ENCODE data around the gene CSRNP3. TPM values are rescaled to one million over a fixed set of nuclear protein-coding genes. Genes with fewer than 3 reads are reported as not detected.

The CSRNP3 gene
- total RNA-seq, 2 donors from 2014 or later, result 8.3 to 16.1 TPM

DNA sequence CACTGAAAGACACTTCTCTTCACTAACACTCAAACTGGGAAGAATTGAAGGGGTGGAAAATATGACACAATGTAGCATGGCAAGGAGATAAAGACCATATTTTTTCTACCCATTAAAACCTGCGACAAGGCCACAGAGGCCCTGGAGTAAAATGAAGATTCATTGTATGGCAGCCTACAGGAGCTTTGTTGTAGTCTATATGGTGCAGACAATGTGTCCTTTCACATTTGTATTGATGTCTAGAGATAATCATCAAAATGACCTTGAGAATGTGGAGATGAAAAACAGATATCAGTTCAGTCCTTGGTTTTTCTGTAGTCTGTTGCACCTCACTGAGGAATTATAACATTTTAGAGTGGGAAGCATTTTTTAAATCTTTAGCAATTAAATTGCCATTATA is 80.1 kb downstream of the CSRNP3 start:
- Histone ChIP-seq H3K27ac (ENCODE audit: low read depth, low read length) (no peak overlapping the region), H3K9me3 (ENCODE audit: control insufficient read depth, low read length) (no peaks in the 10 kb centered on the region), H3K4me3 (ENCODE audit: low read length) (no peak overlapping the region), H3K27me3 (ENCODE audit: control insufficient read depth, insufficient read depth, low read length, poor library complexity, severe bottlenecking) (no peaks in the 10 kb centered on the region), H3K9ac (ENCODE audit: extremely low read depth, low read length, poor library complexity, severe bottlenecking) (no peak overlapping the region), H3K36me3 (ENCODE audit: control insufficient read depth, insufficient read depth, low read length) (no peaks in the 10 kb centered on the region), H3K4me1 (ENCODE audit: control insufficient read depth, insufficient read depth, low read length) (no peaks in the 10 kb centered on the region)
- H3K27ac Mint-ChIP-seq, result no peak overlapping the region
- 92% methylated on average over 1 of the region's 1 CpG; no CpG with 5 or more reads in 1 of the 2 experiments for WGBS, 2 experiments (ENCODE audit: insufficient coverage in 1 of 2, insufficient read length in 1 of 2)
- TF ChIP-seq, protein P1, sequence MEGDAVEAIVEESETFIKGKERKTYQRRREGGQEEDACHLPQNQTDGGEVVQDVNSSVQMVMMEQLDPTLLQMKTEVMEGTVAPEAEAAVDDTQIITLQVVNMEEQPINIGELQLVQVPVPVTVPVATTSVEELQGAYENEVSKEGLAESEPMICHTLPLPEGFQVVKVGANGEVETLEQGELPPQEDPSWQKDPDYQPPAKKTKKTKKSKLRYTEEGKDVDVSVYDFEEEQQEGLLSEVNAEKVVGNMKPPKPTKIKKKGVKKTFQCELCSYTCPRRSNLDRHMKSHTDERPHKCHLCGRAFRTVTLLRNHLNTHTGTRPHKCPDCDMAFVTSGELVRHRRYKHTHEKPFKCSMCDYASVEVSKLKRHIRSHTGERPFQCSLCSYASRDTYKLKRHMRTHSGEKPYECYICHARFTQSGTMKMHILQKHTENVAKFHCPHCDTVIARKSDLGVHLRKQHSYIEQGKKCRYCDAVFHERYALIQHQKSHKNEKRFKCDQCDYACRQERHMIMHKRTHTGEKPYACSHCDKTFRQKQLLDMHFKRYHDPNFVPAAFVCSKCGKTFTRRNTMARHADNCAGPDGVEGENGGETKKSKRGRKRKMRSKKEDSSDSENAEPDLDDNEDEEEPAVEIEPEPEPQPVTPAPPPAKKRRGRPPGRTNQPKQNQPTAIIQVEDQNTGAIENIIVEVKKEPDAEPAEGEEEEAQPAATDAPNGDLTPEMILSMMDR (conservative IDR thresholded peaks at IDR 0.05), result no peak
- DNase-seq, result no peak
- H3K27me3 Mint-ChIP-seq (ENCODE audit: insufficient read depth), result no peaks in the 10 kb centered on the region
- peaks cover 7% of the 10 kb centered on the region for H3K4me1 Mint-ChIP-seq
- H3K4me3 Mint-ChIP-seq, result no peak overlapping the region
- H3K36me3 Mint-ChIP-seq (ENCODE audit: low read depth), result no peaks in the 10 kb centered on the region
- H3K9me3 Mint-ChIP-seq, result no peaks in the 10 kb centered on the region

DNA sequence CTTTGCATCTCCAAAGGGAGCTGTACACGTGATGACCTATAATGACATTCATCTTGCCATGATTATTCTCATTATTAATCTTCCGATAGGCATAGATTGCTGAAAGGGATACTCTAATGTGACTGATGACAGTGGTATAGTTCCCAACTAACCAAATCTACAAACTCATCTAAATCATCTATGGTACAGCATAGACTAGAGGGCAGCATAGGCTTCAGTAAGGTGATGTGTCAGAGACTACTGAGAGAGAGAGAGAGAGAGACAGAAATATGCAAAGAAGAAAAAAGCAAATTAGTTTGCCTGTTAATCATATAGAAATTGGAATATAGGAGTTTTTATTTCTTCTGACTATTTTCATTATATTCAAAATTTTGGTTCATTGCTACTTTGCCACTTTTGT is 89.3 kb downstream of the CSRNP3 start:
- H3K9ac ChIP-seq (ENCODE audit: extremely low read depth, low read length, poor library complexity, severe bottlenecking), result no peak overlapping the region
- WGBS, 2 experiments (ENCODE audit: insufficient coverage in 1 of 2, insufficient read length in 1 of 2), result 89% methylated on average over 2 of the region's 2 CpGs; no CpG with 5 or more reads in 1 of the 2 experiments
- no peaks in the 10 kb centered on the region for H3K9me3 Mint-ChIP-seq
- DNase-seq, result no peak
- H3K27ac Mint-ChIP-seq, result no peak overlapping the region
- no peak overlapping the region for H3K27ac ChIP-seq (ENCODE audit: low read depth, low read length)
- no peaks in the 10 kb centered on the region for H3K9me3 ChIP-seq (ENCODE audit: control insufficient read depth, low read length)
- H3K4me3 Mint-ChIP-seq, result no peak overlapping the region
- H3K4me1 Mint-ChIP-seq, result peaks cover 14% of the 10 kb centered on the region
- H3K4me1 ChIP-seq (ENCODE audit: control insufficient read depth, insufficient read depth, low read length), result peaks cover 4% of the 10 kb centered on the region
- no peak overlapping the region for H3K4me3 ChIP-seq (ENCODE audit: low read length)
- H3K36me3 ChIP-seq (ENCODE audit: control insufficient read depth, insufficient read depth, low read length), result no peaks in the 10 kb centered on the region
- TF ChIP-seq, protein P1 (conservative IDR thresholded peaks at IDR 0.05), result no peak
- H3K36me3 Mint-ChIP-seq (ENCODE audit: low read depth), result no peaks in the 10 kb centered on the region
- H3K27me3 Mint-ChIP-seq (ENCODE audit: insufficient read depth), result no peaks in the 10 kb centered on the region
- H3K27me3 ChIP-seq (ENCODE audit: control insufficient read depth, insufficient read depth, low read length, poor library complexity, severe bottlenecking), result peaks cover 26% of the 10 kb centered on the region

DNA sequence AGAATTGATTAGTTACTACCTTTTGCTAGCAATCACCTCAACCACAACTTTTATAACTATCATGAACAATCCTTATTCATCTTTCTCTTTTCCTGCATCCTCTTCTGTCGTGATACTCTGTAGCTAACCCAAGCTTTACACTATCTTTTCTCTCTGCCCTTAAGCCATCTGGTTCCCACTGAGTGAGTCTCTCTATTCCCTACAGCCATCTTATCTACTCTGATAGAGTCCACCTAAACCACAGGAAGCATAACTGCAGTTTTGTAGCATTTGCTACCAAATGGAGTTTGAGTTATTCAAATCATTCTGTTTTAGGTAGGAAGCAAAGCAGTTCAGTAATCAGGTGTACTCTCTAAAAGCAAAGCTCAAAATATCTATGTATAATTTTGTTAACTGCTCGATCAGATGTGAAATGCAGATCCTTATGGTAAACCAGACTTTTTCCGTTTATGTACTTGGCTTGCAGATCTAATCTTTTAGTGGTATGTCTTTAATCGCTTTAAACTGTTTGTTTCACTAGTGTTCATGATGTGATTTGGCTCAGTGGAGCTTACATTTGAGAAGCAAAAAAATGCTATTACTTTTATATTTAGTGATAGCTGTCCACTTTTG is 91.0 kb downstream of the CSRNP3 start:
- TF ChIP-seq, protein P1 (conservative IDR thresholded peaks at IDR 0.05), result no peak
- no peak overlapping the region for H3K27ac ChIP-seq (ENCODE audit: low read depth, low read length)
- no peak overlapping the region for H3K27ac Mint-ChIP-seq

More for the DNA sequence above, 91.0 kb downstream of the CSRNP3 start:
- H3K4me1 Mint-ChIP-seq, result peaks cover 14% of the 10 kb centered on the region
- peaks cover 4% of the 10 kb centered on the region for H3K4me1 ChIP-seq (ENCODE audit: control insufficient read depth, insufficient read depth, low read length)
- no peaks in the 10 kb centered on the region for H3K9me3 Mint-ChIP-seq
- H3K4me3 ChIP-seq (ENCODE audit: low read length), result no peak overlapping the region
- H3K9ac ChIP-seq (ENCODE audit: extremely low read depth, low read length, poor library complexity, severe bottlenecking), result no peak overlapping the region
- no peak for DNase-seq
- no peaks in the 10 kb centered on the region for H3K36me3 Mint-ChIP-seq (ENCODE audit: low read depth)
- H3K27me3 Mint-ChIP-seq (ENCODE audit: insufficient read depth), result no peaks in the 10 kb centered on the region
- H3K4me3 Mint-ChIP-seq, result no peak overlapping the region
- no peaks in the 10 kb centered on the region for H3K36me3 ChIP-seq (ENCODE audit: control insufficient read depth, insufficient read depth, low read length)
- 81 to 86% methylated on average over 4 of the region's 4 CpGs for WGBS, 2 experiments (ENCODE audit: insufficient coverage in 1 of 2, insufficient read length in 1 of 2)
- peaks cover 26% of the 10 kb centered on the region for H3K27me3 ChIP-seq (ENCODE audit: control insufficient read depth, insufficient read depth, low read length, poor library complexity, severe bottlenecking)
- H3K9me3 ChIP-seq (ENCODE audit: control insufficient read depth, low read length), result no peaks in the 10 kb centered on the region

Data from endodermal cell (in vitro differentiated cells).